Mesenchymal stem cell (in vitro differentiated cells and primary cell): ENCODE results near the gene EXD3.

Experiments used
- DNase-seq: peaks from one replicate; pipeline ENCODE4 v3.0.0-alpha.2; 2013
- H2AFZ ChIP-seq: one replicate; pipeline ENCODE4 v1.6.1; 2013; ENCODE audit warnings: low read depth, mild to moderate bottlenecking, control low read depth, inconsistent platforms, low read length, moderate library complexity
- H2AK5ac ChIP-seq: 2 replicates; pipeline ENCODE4 v1.6.1; 2013; ENCODE audit warnings: low read length, moderate library complexity, mild to moderate bottlenecking, inconsistent platforms; ENCODE audit not compliant: severe bottlenecking
- H2BK120ac ChIP-seq: one replicate; pipeline ENCODE4 v1.6.1; 2013; ENCODE audit warnings: low read depth, mild to moderate bottlenecking, inconsistent platforms, low read length, moderate library complexity
- H2BK12ac ChIP-seq, 2 experiments: one replicate each; pipeline ENCODE4 v1.6.1; 2013; ENCODE audit warnings: inconsistent platforms in 2 of 2, low read length in 2 of 2, mild to moderate bottlenecking in 2 of 2, moderate library complexity in 2 of 2, control low read depth in 1 of 2
- H2BK15ac ChIP-seq: one replicate; pipeline ENCODE4 v1.6.1; 2013; ENCODE audit warnings: mild to moderate bottlenecking, low read depth, inconsistent platforms; ENCODE audit not compliant: poor library complexity, severe bottlenecking
- H2BK5ac ChIP-seq: 2 replicates; pipeline ENCODE4 v1.6.1; 2013; ENCODE audit warnings: low read depth, mild to moderate bottlenecking, low read length, control low read depth, inconsistent platforms; ENCODE audit not compliant: poor library complexity, severe bottlenecking
- H3K14ac ChIP-seq, 2 experiments: one replicate each; pipeline ENCODE4 v1.6.1; 2013; ENCODE audit warnings: inconsistent platforms in 2 of 2, low read length in 2 of 2, control low read depth in 1 of 2, mild to moderate bottlenecking in 1 of 2, moderate library complexity in 1 of 2
- H3K18ac ChIP-seq, 2 experiments: one replicate each; pipeline ENCODE4 v1.6.1; 2013; ENCODE audit warnings: inconsistent platforms in 2 of 2, low read length in 2 of 2, control low read depth in 1 of 2, low read depth in 1 of 2, mild to moderate bottlenecking in 1 of 2
- H3K23ac ChIP-seq, 2 experiments: one replicate each; pipeline ENCODE4 v1.6.1; 2013; ENCODE audit warnings: inconsistent platforms in 2 of 2, low read length in 2 of 2, mild to moderate bottlenecking in 2 of 2, moderate library complexity in 2 of 2, control low read depth in 1 of 2
- H3K27ac ChIP-seq: 2 replicates; pipeline ENCODE4 v1.5.1; 2013; ENCODE audit warnings: mild to moderate bottlenecking, moderate library complexity, low read length, control low read depth, inconsistent platforms; ENCODE audit not compliant: poor library complexity, severe bottlenecking
- H3K27me3 ChIP-seq, 2 experiments: 2 replicates each; pipeline versions ENCODE4 v1.6.1 to v1.7.0; 2013; ENCODE audit warnings: low read length in 2 of 2, mild to moderate bottlenecking in 2 of 2, moderate library complexity in 2 of 2, control low read depth in 1 of 2, inconsistent platforms in 1 of 2; ENCODE audit not compliant: control insufficient read depth in 1 of 2, insufficient read depth in 1 of 2
- H3K36me3 ChIP-seq, 2 experiments: 2 replicates each; pipeline versions ENCODE4 v1.6.1 to v1.7.0; 2013; ENCODE audit warnings: low read length in 2 of 2, control low read depth in 1 of 2, inconsistent platforms in 1 of 2, low read depth in 1 of 2, mild to moderate bottlenecking in 1 of 2; ENCODE audit not compliant: insufficient read depth in 2 of 2, control insufficient read depth in 1 of 2
- H3K4ac ChIP-seq, 2 experiments: one replicate each; pipeline ENCODE4 v1.6.1; 2013; ENCODE audit warnings: inconsistent platforms in 2 of 2, low read length in 2 of 2, mild to moderate bottlenecking in 2 of 2, moderate library complexity in 2 of 2, control low read depth in 1 of 2, low read depth in 1 of 2
- H3K4me1 ChIP-seq: 2 replicates; pipeline ENCODE4 v1.6.1; 2013; ENCODE audit warnings: low read depth, low read length, control low read depth; ENCODE audit not compliant: control insufficient read depth, insufficient read depth
- H3K4me2 ChIP-seq: 2 replicates; pipeline ENCODE4 v1.6.1; 2013; ENCODE audit warnings: low read length, mild to moderate bottlenecking, inconsistent platforms; ENCODE audit not compliant: poor library complexity, severe bottlenecking
- H3K4me3 ChIP-seq, 2 experiments: 2 replicates each; pipeline versions ENCODE4 v1.5.1 to v1.7.0; 2013; ENCODE audit warnings: low read length in 2 of 2, mild to moderate bottlenecking in 2 of 2, control low read depth in 1 of 2, low read depth in 1 of 2; ENCODE audit not compliant: insufficient read depth in 1 of 2
- H3K79me1 ChIP-seq: replicated peaks from 2 replicates; pipeline ENCODE4 v1.6.1; 2013; ENCODE audit warnings: mild to moderate bottlenecking, control low read depth, low read length, inconsistent platforms; ENCODE audit not compliant: poor library complexity, severe bottlenecking
- H3K9ac ChIP-seq: 2 replicates; pipeline ENCODE4 v1.7.0; 2013; ENCODE audit warnings: mild to moderate bottlenecking, low read length, moderate library complexity
- H3K9me3 ChIP-seq: 2 replicates; pipeline ENCODE4 v1.7.0; 2013; ENCODE audit warnings: mild to moderate bottlenecking, low read length; ENCODE audit not compliant: control insufficient read depth
- H4K8ac ChIP-seq: one replicate; pipeline ENCODE4 v1.6.1; 2013; ENCODE audit warnings: inconsistent platforms, mild to moderate bottlenecking, low read length, moderate library complexity
- H4K91ac ChIP-seq: one replicate; pipeline ENCODE4 v1.6.1; 2013; ENCODE audit warnings: mild to moderate bottlenecking, low read length, inconsistent platforms
- WGBS: methylation state at CpG from one replicate; pipeline ENCODE4 v1.1.7; 2013; ENCODE audit warnings: mixed read lengths; 5-methylcytosine and 5-hydroxymethylcytosine counted together

The EXD3 gene

DNA sequence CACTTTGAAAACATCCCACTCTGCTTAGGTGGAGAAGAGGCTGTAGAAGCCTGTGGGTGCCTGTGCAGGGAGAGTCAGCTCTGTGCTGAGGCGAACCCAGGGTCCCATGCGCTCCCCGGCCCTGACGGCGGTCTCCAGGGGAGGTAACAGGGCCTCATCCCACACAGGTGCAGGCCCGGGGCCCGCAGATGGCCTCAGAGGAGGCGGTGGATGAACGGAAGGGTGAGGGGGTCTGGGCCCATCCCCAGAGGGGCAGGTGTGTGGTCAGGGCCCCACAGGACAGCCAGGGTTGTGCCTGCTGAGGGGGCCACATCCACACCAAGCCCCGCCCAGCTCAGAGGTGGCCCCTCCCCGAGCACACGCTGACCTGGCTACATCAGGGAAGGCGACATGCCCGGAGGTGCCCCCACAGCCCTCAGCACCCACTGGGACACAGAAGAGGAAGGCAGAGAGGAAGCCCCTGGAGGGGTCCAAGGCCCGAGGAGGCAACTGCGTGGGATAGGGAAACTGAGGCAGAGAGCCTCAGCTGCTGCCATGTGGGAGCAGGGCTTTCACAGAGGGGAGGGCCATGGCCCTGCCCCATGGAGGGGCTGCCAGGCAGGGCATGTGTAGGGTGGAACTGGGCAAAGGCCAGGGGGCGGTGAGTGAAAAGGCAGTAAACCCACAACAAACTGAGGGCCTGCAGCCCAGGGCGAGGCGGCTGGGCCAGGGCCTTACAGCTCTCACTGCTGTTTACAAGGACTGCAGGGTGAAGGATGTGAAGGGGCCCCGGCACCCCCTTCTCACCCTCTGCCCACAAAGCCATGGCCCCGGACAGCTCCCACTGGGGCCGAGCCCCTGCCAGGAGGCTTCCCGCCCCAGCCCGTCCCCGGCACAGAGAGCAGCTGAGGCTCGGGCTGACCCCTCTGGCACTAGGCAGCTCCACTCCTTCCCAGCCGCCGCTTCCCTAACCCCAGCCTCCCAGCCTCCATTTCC, 29.5 kb downstream of the EXD3 start:
- WGBS, result 96% methylated on average over 28 of the region's 28 CpGs
- Histone ChIP-seq H2BK15ac (no peak overlapping the region), H3K4ac (no peak overlapping the region), H4K8ac (no peak overlapping the region), H3K4me1 (peaks cover 14% of the 10 kb centered on the region), H3K27ac (no peak overlapping the region), H2BK5ac (no peak overlapping the region), H4K91ac (no peak overlapping the region), H3K14ac (no peak overlapping the region), H2AFZ (no peak overlapping the region), H3K9me3 (peaks cover 2% of the 10 kb centered on the region), H2BK12ac (no peak overlapping the region), H3K79me1 (peaks cover 6% of the 10 kb centered on the region), H3K4me2 (no peak overlapping the region), H3K9ac (no peak overlapping the region), H3K23ac (no peak overlapping the region), H3K18ac (no peak overlapping the region), H2BK120ac (no peak overlapping the region), H3K4me3 (no peak overlapping the region), H3K36me3 (peaks cover 0 to 47% of the 10 kb centered on the region in 2 experiments), H2AK5ac (no peak overlapping the region), H3K27me3 (no peaks in the 10 kb centered on the region)
- no peak for DNase-seq

DNA sequence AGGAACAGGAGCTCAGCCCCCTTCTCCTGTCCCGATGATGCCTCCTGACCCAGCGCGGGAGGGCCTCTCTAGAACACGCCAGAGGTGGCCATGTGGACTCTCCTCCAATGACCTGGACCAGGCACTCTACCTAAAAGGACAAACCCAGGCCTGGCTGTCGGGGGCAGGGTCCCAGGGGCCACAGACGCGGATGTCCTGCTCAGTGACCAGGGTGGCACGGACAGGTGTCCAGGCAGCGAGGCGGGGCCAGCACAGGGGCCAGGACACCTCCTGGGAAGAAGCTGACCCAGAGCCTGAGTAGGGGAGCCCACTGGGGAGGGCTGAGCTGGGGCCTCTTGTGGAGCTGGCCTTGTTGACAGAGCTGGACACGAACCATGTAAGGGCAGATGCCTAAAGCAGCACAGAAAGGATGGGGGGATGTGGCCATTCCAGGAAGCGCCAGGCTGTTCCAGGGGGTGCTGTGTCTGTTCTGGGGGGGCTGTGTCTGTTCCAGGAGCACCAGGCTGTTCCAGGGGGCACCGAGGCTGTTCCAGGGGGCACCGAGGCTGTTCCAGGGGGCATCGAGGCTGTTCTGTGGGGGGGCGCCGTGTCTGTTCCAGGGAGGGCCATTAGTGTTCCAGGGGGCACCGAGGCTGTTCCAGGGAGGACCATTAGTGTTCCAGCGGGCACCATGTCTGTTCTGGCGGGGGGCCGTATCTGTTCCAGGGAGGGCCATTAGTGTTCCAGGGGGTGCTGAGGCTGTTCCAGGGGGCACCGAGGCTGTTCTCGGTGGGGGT, 30.5 kb downstream of the EXD3 start:
- Histone ChIP-seq H3K27ac (no peak overlapping the region), H3K4me3 (no peak overlapping the region), H4K91ac (no peak overlapping the region), H3K4ac (no peak overlapping the region), H2BK120ac (no peak overlapping the region), H3K9ac (no peak overlapping the region), H3K14ac (no peak overlapping the region), H3K18ac (no peak overlapping the region), H2BK5ac (no peak overlapping the region), H4K8ac (no peak overlapping the region), H2BK12ac (no peak overlapping the region), H3K27me3 (no peaks in the 10 kb centered on the region), H2BK15ac (no peak overlapping the region), H3K4me1 (peaks cover 11% of the 10 kb centered on the region), H2AFZ (no peak overlapping the region), H3K36me3 (peaks cover 0 to 54% of the 10 kb centered on the region in 2 experiments), H3K79me1 (peaks cover 3% of the 10 kb centered on the region), H2AK5ac (no peak overlapping the region), H3K4me2 (no peak overlapping the region), H3K23ac (no peak overlapping the region), H3K9me3 (peaks cover 2% of the 10 kb centered on the region)
- 95% methylated on average over 23 of the region's 23 CpGs for WGBS
- DNase-seq, result no peak

DNA sequence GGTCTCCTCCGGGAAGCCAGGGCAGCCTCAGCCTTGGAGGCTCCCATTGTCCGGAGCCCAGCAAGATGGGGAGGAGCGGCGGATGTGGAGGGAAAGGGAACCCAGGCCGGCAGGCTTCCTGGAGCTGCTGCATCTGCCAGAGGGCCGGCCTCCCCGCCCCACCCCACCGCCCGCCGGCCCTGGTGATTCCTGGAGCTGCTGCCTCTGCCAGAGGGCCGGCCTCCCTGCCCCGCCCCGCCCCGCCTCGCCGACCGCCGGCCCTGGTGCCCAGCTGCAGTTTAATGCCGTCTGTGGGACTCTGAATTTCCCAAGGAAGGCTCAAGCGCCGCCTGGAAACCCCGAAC, 31.6 kb downstream of the EXD3 start:
- H2BK12ac ChIP-seq, result no peak overlapping the region
- H2BK120ac ChIP-seq, result no peak overlapping the region
- H4K91ac ChIP-seq, result peak overlapping the region; percentile 29
- H2AK5ac ChIP-seq, result no peak overlapping the region
- 85% methylated on average over 22 of the region's 22 CpGs for WGBS
- H3K9me3 ChIP-seq, result no peaks in the 10 kb centered on the region
- H4K8ac ChIP-seq, result no peak overlapping the region
- peaks cover 6% of the 10 kb centered on the region for H3K4me1 ChIP-seq
- H3K79me1 ChIP-seq, result no peaks in the 10 kb centered on the region
- no peak overlapping the region for H3K4me2 ChIP-seq
- no peak overlapping the region for H2BK15ac ChIP-seq
- no peak overlapping the region for H3K14ac ChIP-seq
- H3K27me3 ChIP-seq, result no peaks in the 10 kb centered on the region
- H3K36me3 ChIP-seq, result peaks cover 0 to 54% of the 10 kb centered on the region in 2 experiments
- no peak overlapping the region for H2AFZ ChIP-seq
- H3K27ac ChIP-seq, result no peak overlapping the region
- H3K23ac ChIP-seq, result no peak overlapping the region
- H3K18ac ChIP-seq, result no peak overlapping the region
- H2BK5ac ChIP-seq, result no peak overlapping the region
- DNase-seq, result no peak
- H3K9ac ChIP-seq, result no peak overlapping the region
- no peak overlapping the region for H3K4ac ChIP-seq
- H3K4me3 ChIP-seq, result no peak overlapping the region
